ENCODE measurements around the gene TOP2B. TPM values are rescaled to one million over a fixed set of nuclear protein-coding genes. Genes with fewer than 3 reads are reported as not detected.

TOP2B gene
- total RNA-seq, 6 experiments from 2014 or later, result 26.3 to 42.3 (median 33.5) TPM

DNA sequence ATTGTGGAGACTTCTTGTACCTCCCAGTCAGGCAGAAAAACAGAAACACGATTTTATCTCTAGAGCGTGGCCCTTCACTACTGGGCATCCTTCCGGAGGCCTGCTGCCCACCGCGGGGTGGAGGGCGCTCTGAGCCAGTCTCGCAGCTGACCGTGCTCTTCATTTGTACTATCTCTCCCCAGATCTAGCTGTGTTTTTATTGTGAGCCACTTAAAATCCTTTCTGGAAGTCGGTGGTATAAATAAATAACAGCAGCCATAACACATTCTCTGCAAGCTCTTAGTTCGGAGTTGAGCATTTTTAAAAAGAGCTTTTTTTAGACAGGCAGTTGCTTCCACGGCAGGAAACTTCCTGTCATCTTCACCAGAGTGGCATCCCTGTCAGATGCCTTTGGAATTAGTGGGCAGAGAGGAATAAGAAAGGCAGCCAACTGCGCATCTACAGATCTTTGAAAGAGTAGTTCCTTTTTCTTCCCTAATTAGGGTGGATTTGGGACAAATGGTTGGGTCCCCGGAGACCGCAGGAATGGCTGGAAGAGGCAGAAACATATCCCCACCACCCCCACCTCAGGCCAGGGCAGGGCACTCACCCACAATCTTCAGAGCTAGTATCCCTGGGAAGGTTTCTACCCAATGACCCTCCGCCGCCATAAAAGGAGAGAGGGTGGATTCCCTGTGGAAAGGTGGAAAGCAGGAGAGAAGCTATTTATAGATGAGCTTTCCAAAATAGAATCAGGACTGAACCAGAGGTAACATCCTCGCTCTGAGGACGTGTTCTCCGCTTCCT lies 91.1 kb downstream of the TOP2B start:
- Histone ChIP-seq H3K4me3 (no peak overlapping the region), H3K36me3 (no peaks in the 10 kb centered on the region), H3K9me3 (no peaks in the 10 kb centered on the region), H3K4me1 (no peaks in the 10 kb centered on the region), H3K27me3 (no peaks in the 10 kb centered on the region), H3K27ac (no peak overlapping the region)
- intact Hi-C loops (cut with DNase I), result no loop called here
- TF ChIP-seq POLR2A (IDR thresholded peaks at IDR 0.05) (no peak), CTCF (IDR thresholded peaks at IDR 0.05) (no peak)
- no peak for DNase-seq
- WGBS (ENCODE audit: insufficient coverage, low coverage, low lambda C conversion rate, missing lambda C conversion rate), result 59% methylated on average over 15 of the region's 19 CpGs
- no peak for ATAC-seq

DNA sequence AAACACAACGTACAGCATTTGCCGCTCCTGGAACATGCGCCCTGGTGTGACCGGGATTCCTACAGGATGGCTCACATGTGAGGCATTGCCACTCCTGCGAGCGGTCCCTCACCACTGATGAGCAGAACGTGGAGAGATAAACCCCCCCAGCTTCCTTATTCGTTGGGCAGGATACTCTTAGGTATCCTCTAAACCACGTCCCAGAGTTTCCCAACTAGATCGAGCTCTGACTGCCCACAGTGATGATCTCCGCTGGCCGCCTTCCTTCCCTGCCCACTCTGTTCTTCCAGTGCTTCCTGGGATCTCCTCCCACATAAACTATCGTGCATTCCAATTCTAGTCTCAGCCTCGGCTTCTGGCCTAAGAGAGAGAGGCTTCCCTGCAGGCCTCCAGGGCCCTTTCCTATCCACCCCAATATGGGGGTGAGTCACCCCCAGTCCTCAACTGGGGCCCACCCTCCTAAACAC lies 91.8 kb downstream of the TOP2B start:
- Histone ChIP-seq H3K27me3 (no peaks in the 10 kb centered on the region), H3K9me3 (no peaks in the 10 kb centered on the region), H3K27ac (no peak overlapping the region), H3K4me3 (no peak overlapping the region), H3K4me1 (no peaks in the 10 kb centered on the region), H3K36me3 (no peaks in the 10 kb centered on the region)
- DNase-seq, result no peak
- intact Hi-C loops (cut with DNase I), result no loop called here
- 79% methylated on average over 5 of the region's 14 CpGs for WGBS (ENCODE audit: insufficient coverage, low coverage, low lambda C conversion rate, missing lambda C conversion rate)
- no peak for ATAC-seq
- no peak for TF ChIP-seq CTCF (IDR thresholded peaks at IDR 0.05)
- TF ChIP-seq POLR2A (IDR thresholded peaks at IDR 0.05), result no peak

- no peak for TF ChIP-seq POLR2A (IDR thresholded peaks at IDR 0.05)
- no peak for TF ChIP-seq CTCF (IDR thresholded peaks at IDR 0.05)
- ATAC-seq (no peak), DNase-seq (no peak)
- intact Hi-C loops (cut with DNase I), result no loop called here
- Histone ChIP-seq H3K4me1 (no peaks in the 10 kb centered on the region), H3K4me3 (no peak overlapping the region), H3K27ac (no peak overlapping the region), H3K36me3 (no peaks in the 10 kb centered on the region), H3K9me3 (no peaks in the 10 kb centered on the region), H3K27me3 (no peaks in the 10 kb centered on the region)
- 91% methylated on average over 3 of the region's 3 CpGs for WGBS (ENCODE audit: insufficient coverage, low coverage, low lambda C conversion rate, missing lambda C conversion rate)
Measured at GRCh38 chr3:25572336-25572735, 92.4 kb downstream of the TOP2B start.

- no peaks in the 10 kb centered on the region for H3K36me3 ChIP-seq
- no peaks in the 10 kb centered on the region for H3K4me1 ChIP-seq
- no peak overlapping the region for H3K4me3 ChIP-seq
- no peak for TF ChIP-seq CTCF (IDR thresholded peaks at IDR 0.05)
- no peak for TF ChIP-seq POLR2A (IDR thresholded peaks at IDR 0.05)
- intact Hi-C loops (cut with DNase I), result no loop called here
- H3K9me3 ChIP-seq, result no peaks in the 10 kb centered on the region
- 100% methylated on average over 1 of the region's 6 CpGs for WGBS (ENCODE audit: insufficient coverage, low coverage, low lambda C conversion rate, missing lambda C conversion rate)
- no peak for ATAC-seq
- no peak for DNase-seq
- no peak overlapping the region for H3K27ac ChIP-seq
- H3K27me3 ChIP-seq, result no peaks in the 10 kb centered on the region
Measured at GRCh38 chr3:25571285-25571684, 93.4 kb downstream of the TOP2B start.
